Stomach (tissue), 9 donors: ENCODE data around the gene WWC1. TPM values are rescaled to one million over a fixed set of nuclear protein-coding genes. Genes with fewer than 3 reads are reported as not detected.

Experiments
- DNase-seq, 2 donors: peaks; one replicate each; pipeline versions ENCODE4 v3.0.0 to v3.0.0-alpha.2; 2013 to 2019
- H3K27ac ChIP-seq, 5 donors: fragments of 200-600 bp in 4 of 5; sonication (generic) in 4 of 5; one replicate each; pipeline ENCODE4 v1.5.1; 2013 to 2019; ENCODE audit warnings: mild to moderate bottlenecking in 1 of 5, moderate library complexity in 1 of 5
- H3K27me3 ChIP-seq, 3 donors: fragments of 200-600 bp; sonication (generic); one replicate each; pipeline ENCODE4 v1.5.1; 2017 to 2019; ENCODE audit warnings: mixed run types in 1 of 3
- H3K36me3 ChIP-seq, 4 donors: fragments of 200-600 bp; sonication (generic); 1 replicate in 3 of 4; 2 replicates in 1 of 4; pipeline ENCODE4 v1.5.1; 2016 to 2019
- H3K4me1 ChIP-seq, 4 donors: fragments of 200-600 bp; sonication (generic); one replicate each; pipeline ENCODE4 v1.5.1; 2016 to 2019
- H3K4me3 ChIP-seq, 4 donors: fragments of 200-600 bp; sonication (generic) in 3 of 4; one replicate each; pipeline ENCODE4 v1.5.1; 2016 to 2019; ENCODE audit warnings: mild to moderate bottlenecking in 1 of 4
- H3K9me3 ChIP-seq, 4 donors: fragments of 200-600 bp; sonication (generic); one replicate each; pipeline ENCODE4 v1.5.1; 2016 to 2019
- CTCF ChIP-seq, 7 experiments: fragments of 450-650 bp in 4 of 7; fragments of 200-600 bp in 3 of 7; sonication (generic) in 3 of 7; IDR thresholded peaks; one replicate each; pipeline ENCODE4 v1.5.1; 2016 to 2019; ENCODE audit warnings: antibody characterized with exemption in 7 of 7, control low read depth in 2 of 7, mild to moderate bottlenecking in 1 of 7
- EP300 ChIP-seq: sonication (generic); formaldehyde crosslinking; IDR thresholded peaks from one replicate; pipeline ENCODE4 v1.6.1; 2017; ENCODE audit warnings: antibody characterized with exemption
- POLR2A ChIP-seq, 4 donors: fragments of 450-650 bp; IDR thresholded peaks; one replicate each; pipeline ENCODE4 v1.6.1; 2016; ENCODE audit warnings: antibody characterized with exemption in 4 of 4, control low read depth in 2 of 4, mild to moderate bottlenecking in 1 of 4, moderate library complexity in 1 of 4
- POLR2AphosphoS5 ChIP-seq, 3 donors: sonication (generic); formaldehyde crosslinking; IDR thresholded peaks; one replicate each; pipeline ENCODE4 v1.6.1; 2016; ENCODE audit warnings: antibody characterized with exemption in 3 of 3
- WGBS, 5 donors: extraction: QIAGEN DNeasy Blood & Tissue Kit in 3 of 5; methylation state at CpG; one replicate each; pipeline versions ENCODE4 v1.1.5 to v1.1.7; 2013 to 2018; 5-methylcytosine and 5-hydroxymethylcytosine counted together
- intact Hi-C: fragments of 100-400 bp; cut with DNase I; formaldehyde crosslinking; loops from one replicate; pipeline ENCODE4 v1.15.1; 2023; ENCODE audit warnings: low total_unique reads
- polyA plus RNA-seq, 3 donors: library from polyadenylated mRNA; stranded (reverse); fragments of 200-250 nt; gene quantifications; one replicate each; pipeline ENCODE4 v1.2.3, GENCODE V29; 2013
- total RNA-seq, 5 donors: library from RNA; depleted of rRNA; stranded (reverse); fragments of >200 nt; gene quantifications; one replicate each; pipeline versions ENCODE4 v1.1.0 to v1.2.3, GENCODE V29; 2014 to 2016
- donor health status: healthy with polysubstance abuse.
- donor health status: Bipolar disorder and iron deficiency.
- donor health status: healthy.

Gene WWC1
- total and polyA plus RNA-seq, 8 donors = 11.3 to 82.6 (median 33.4) TPM

- no peak for DNase-seq
- no peaks in the 10 kb centered on the region for H3K36me3 ChIP-seq
- H3K27ac ChIP-seq = peak overlapping the region in 3 of 5 donors; percentile 57 to 75 (median 74)
- TF ChIP-seq CTCF (IDR thresholded peaks at IDR 0.05) = no peak
- no peak for TF ChIP-seq POLR2AphosphoS5 (IDR thresholded peaks at IDR 0.05)
- H3K9me3 ChIP-seq = no peaks in the 10 kb centered on the region
- H3K4me1 ChIP-seq = peaks cover under 1 to 22% (median 11%) of the 10 kb centered on the region in 4 donors
- H3K4me3 ChIP-seq = no peak overlapping the region
- intact Hi-C loops = no loop called here
- WGBS, 5 donors = 75 to 89% (median 80%) methylated on average over 2 of the region's 2 CpGs
- no peaks in the 10 kb centered on the region for H3K27me3 ChIP-seq
Measured at GRCh38 chr5:168354397-168354796, 63.0 kb downstream of the WWC1 start.

DNA sequence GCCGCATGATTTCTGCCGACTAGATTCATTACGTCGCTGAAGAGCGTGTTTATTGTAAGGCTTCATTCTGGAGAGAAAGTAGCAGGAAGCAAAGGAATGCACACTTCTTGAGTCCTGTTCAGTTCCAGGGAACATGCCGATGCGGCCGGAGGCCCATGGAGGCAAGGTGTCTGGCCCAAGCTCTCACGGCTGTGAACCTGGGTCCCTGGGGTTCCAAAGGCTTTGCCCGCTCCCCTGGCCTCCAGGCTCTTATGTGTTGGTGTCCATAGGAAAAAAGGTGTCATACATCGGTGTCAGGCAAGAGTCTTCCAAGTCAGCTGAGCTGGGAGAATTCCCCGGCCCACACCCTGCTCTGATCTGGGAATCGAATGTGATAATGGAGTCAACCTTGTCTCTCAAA, 64.7 kb downstream of the WWC1 start:
- no peak overlapping the region for H3K4me3 ChIP-seq
- TF ChIP-seq POLR2AphosphoS5 (IDR thresholded peaks at IDR 0.05) (no peak), POLR2A (IDR thresholded peaks at IDR 0.05) (no peak), EP300 (no peak), CTCF (IDR thresholded peaks at IDR 0.05) (no peak)
- WGBS, 5 donors = 89 to 93% (median 92%) methylated on average over 13 of the region's 13 CpGs
- H3K9me3 ChIP-seq = no peaks in the 10 kb centered on the region
- no peaks in the 10 kb centered on the region for H3K27me3 ChIP-seq
- peak in 1 of 2 donors; percentile 20 for DNase-seq
- intact Hi-C loops = no loop called here
- H3K27ac ChIP-seq = no peak overlapping the region
- no peaks in the 10 kb centered on the region for H3K36me3 ChIP-seq
- H3K4me1 ChIP-seq = peaks cover 0 to 23% (median 11%) of the 10 kb centered on the region in 4 donors

DNA sequence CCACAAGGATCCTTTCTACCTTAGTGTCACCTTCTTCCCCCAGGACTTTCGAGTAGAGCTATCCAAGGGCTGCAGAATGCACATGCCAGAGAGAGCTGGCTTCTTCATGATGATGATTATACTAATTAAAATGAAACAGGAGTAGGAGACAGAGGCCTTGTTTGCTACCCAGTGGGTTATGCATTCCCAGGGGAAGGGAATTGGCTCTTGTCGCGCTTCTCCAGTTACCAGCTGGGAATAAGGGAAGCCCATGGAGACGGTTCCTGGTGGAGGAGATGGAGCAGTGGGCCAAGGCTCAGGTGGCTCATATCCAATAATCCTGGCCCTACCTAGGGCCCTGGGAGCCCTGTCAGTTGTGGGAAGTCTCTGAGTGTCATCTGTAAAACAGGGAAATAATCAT, 65.1 kb downstream of the WWC1 start:
- TF ChIP-seq POLR2A (IDR thresholded peaks at IDR 0.05) = no peak
- no peak for TF ChIP-seq EP300
- TF ChIP-seq POLR2AphosphoS5 (IDR thresholded peaks at IDR 0.05) = no peak
- TF ChIP-seq CTCF (IDR thresholded peaks at IDR 0.05) = no peak
- peaks cover 0 to 28% (median 12%) of the 10 kb centered on the region in 4 donors for H3K4me1 ChIP-seq
- no peaks in the 10 kb centered on the region for H3K27me3 ChIP-seq
- no peaks in the 10 kb centered on the region for H3K36me3 ChIP-seq
- intact Hi-C loops = no loop called here
- 85 to 89% (median 87%) methylated on average over 4 of the region's 4 CpGs for WGBS, 5 donors
- no peaks in the 10 kb centered on the region for H3K9me3 ChIP-seq
- H3K4me3 ChIP-seq = no peak overlapping the region
- peak in 1 of 2 donors; percentile 5 for DNase-seq
- no peak overlapping the region for H3K27ac ChIP-seq

DNA sequence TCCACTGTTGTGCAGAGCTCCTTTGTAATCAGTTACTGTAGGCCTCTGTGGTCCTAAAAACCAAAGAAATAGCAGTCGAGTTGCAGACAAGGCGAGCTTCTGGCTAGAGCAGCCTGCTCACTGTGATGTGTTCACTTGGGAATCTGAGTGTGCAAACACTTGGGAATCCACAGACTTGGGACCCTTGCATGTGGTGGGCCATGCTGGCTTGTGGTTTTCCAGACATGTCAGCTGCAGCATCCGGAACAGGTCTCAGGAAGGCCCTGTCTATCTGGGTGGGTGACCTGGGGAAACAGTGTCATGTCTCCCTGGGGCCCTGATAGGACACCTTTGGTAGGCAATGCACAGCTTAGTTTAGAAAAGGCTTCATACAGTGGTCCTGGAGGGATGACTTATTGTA, 66.4 kb downstream of the WWC1 start:
- TF ChIP-seq CTCF (IDR thresholded peaks at IDR 0.05) (no peak), POLR2A (IDR thresholded peaks at IDR 0.05) (no peak), POLR2AphosphoS5 (IDR thresholded peaks at IDR 0.05) (no peak)
- Histone ChIP-seq H3K36me3 (no peaks in the 10 kb centered on the region), H3K4me1 (peaks cover 6 to 37% (median 15%) of the 10 kb centered on the region in 4 donors), H3K4me3 (no peak overlapping the region), H3K27ac (no peak overlapping the region), H3K27me3 (no peaks in the 10 kb centered on the region), H3K9me3 (no peaks in the 10 kb centered on the region)
- intact Hi-C loops = no loop called here
- peak in 1 of 2 donors; percentile 13 for DNase-seq
- 72 to 86% (median 80%) methylated on average over 3 of the region's 3 CpGs for WGBS, 5 donors
